Keratinocyte (primary cell): ENCODE data around the gene GRIK4. TPM values are rescaled to one million over a fixed set of nuclear protein-coding genes. Genes with fewer than 3 reads are reported as not detected.

Experiments
- DNase-seq: peaks from one replicate; pipeline ENCODE4 v3.0.0-alpha.2; 2011; ENCODE audit warnings: low read depth, missing footprints, low spot score
- FAIRE-seq: peaks from 2 replicates; lab custom pipeline; 2011; peaks lifted over from hg19 to GRCh38; lab: Jason Lieb, UNC
- H2AFZ ChIP-seq: 2 replicates; pipeline ENCODE4 v1.6.0; 2012; ENCODE audit warnings: low read length, control low read depth, inconsistent platforms; ENCODE audit not compliant: control insufficient read depth
- H3K27ac ChIP-seq: 2 replicates; pipeline ENCODE4 v1.5.1; 2011; ENCODE audit warnings: low read length; ENCODE audit not compliant: control insufficient read depth, insufficient read depth
- H3K27me3 ChIP-seq: 3 replicates; pipeline ENCODE4 v1.6.0; 2011; ENCODE audit warnings: low read length; ENCODE audit not compliant: control insufficient read depth, insufficient read depth; ENCODE audit errors: extremely low read depth
- H3K36me3 ChIP-seq, 2 experiments: 2 replicates in 1 of 2; 3 replicates in 1 of 2; pipeline ENCODE4 v1.5.1; 2011; ENCODE audit warnings: low read length in 2 of 2, mild to moderate bottlenecking in 1 of 2; ENCODE audit not compliant: control insufficient read depth in 2 of 2, insufficient read depth in 2 of 2; ENCODE audit errors: extremely low read depth in 1 of 2
- H3K4me1 ChIP-seq: 3 replicates; pipeline ENCODE4 v1.5.1; 2011; ENCODE audit warnings: low read length; ENCODE audit not compliant: control insufficient read depth, insufficient read depth; ENCODE audit errors: extremely low read depth
- H3K4me2 ChIP-seq: 3 replicates; pipeline ENCODE4 v1.6.0; 2011; ENCODE audit warnings: low read depth, low read length; ENCODE audit not compliant: control insufficient read depth, insufficient read depth; ENCODE audit errors: extremely low read depth
- H3K4me3 ChIP-seq, 3 experiments: fragments of 200-600 bp in 1 of 3; sonication (generic) in 1 of 3; 2 replicates in 2 of 3; 3 replicates in 1 of 3; pipeline ENCODE4 v1.5.1; 2011 to 2016; ENCODE audit warnings: low read length in 3 of 3, mild to moderate bottlenecking in 3 of 3, control low read depth in 2 of 3, inconsistent platforms in 1 of 3, low read depth in 1 of 3, mixed read lengths in 1 of 3, mixed run types in 1 of 3, moderate library complexity in 1 of 3; ENCODE audit not compliant: control insufficient read depth in 2 of 3, insufficient read depth in 2 of 3; ENCODE audit errors: extremely low read depth in 1 of 3
- H3K79me2 ChIP-seq: 2 replicates; pipeline ENCODE4 v1.6.0; 2012; ENCODE audit warnings: low read length; ENCODE audit not compliant: control insufficient read depth, insufficient read depth
- H3K9ac ChIP-seq: 3 replicates; pipeline ENCODE4 v1.6.0; 2011; ENCODE audit warnings: low read length; ENCODE audit not compliant: control insufficient read depth, insufficient read depth; ENCODE audit errors: extremely low read depth
- H3K9me1 ChIP-seq: 3 replicates; pipeline ENCODE4 v1.6.0; 2011; ENCODE audit warnings: low read length; ENCODE audit not compliant: control insufficient read depth, insufficient read depth; ENCODE audit errors: extremely low read depth
- H3K9me3 ChIP-seq: 2 replicates; pipeline ENCODE4 v1.5.1; 2012; ENCODE audit warnings: low read depth, low read length; ENCODE audit not compliant: control insufficient read depth
- H4K20me1 ChIP-seq: 3 replicates; pipeline ENCODE4 v1.6.0; 2011; ENCODE audit warnings: low read length; ENCODE audit not compliant: control insufficient read depth, insufficient read depth; ENCODE audit errors: extremely low read depth
- CTCF ChIP-seq, 3 experiments: IDR thresholded peaks in 1 of 3; conservative IDR thresholded peaks in 1 of 3; optimal IDR thresholded peaks in 1 of 3; 2 replicates in 2 of 3; 3 replicates in 1 of 3; pipeline versions ENCODE3 to v1.5.1; 2011; ENCODE audit warnings: low read length in 3 of 3, mild to moderate bottlenecking in 3 of 3, moderate library complexity in 2 of 3, control low read depth in 1 of 3, inconsistent platforms in 1 of 3; ENCODE audit not compliant: insufficient read depth in 2 of 3; ENCODE audit errors: extremely low read depth in 1 of 3
- EZH2 ChIP-seq: IDR thresholded peaks from one replicate; pipeline ENCODE4 v1.6.1; 2012; ENCODE audit warnings: inconsistent platforms, mild to moderate bottlenecking, low read length, moderate library complexity
- dilution Hi-C: fragments of 300-500 bp; cut with MboI; formaldehyde crosslinking; loops from one replicate; pipeline ENCODE4 v1.7.0; 2020; ENCODE audit warnings: low sequenced_read_pairs; ENCODE audit not compliant: extremely low pct_ligation_motif_present
- polyA plus RNA-seq, 5 experiments: library from polyadenylated mRNA; depleted of rRNA in 3 of 5; stranded (reverse) in 3 of 5; stranded (forward) in 1 of 5; unstranded in 1 of 5; fragments of >200 nt; gene quantifications; 1 replicate in 1 of 5; 2 replicates in 3 of 5; 3 replicates in 1 of 5; pipeline versions ENCODE4 v1.2.1 to v1.2.3, GENCODE V29; 2011 to 2012; ENCODE audit warnings: missing spikeins in 2 of 5, low read depth in 1 of 5, low replicate concordance in 1 of 5

GRIK4 gene
- polyA plus RNA-seq, 1 donor (not counting 4 experiments of a cell fraction or from before 2014, with no cell fraction given), result not detected

GRCh38 chr11:120929664-120930154, 418.2 kb downstream of the GRIK4 start:
- no peak overlapping the region for H3K27ac ChIP-seq
- H3K4me2 ChIP-seq, result no peak overlapping the region
- H4K20me1 ChIP-seq, result no peaks in the 10 kb centered on the region
- no peaks in the 10 kb centered on the region for H3K36me3 ChIP-seq
- no peak overlapping the region for H3K9ac ChIP-seq
- no peak overlapping the region for H3K4me3 ChIP-seq
- H3K79me2 ChIP-seq, result no peaks in the 10 kb centered on the region
- TF ChIP-seq EZH2 (no peak), CTCF (optimal IDR thresholded peaks at IDR 0.05 in 1 of 3, IDR thresholded peaks at IDR 0.05 in 1 of 3, conservative IDR thresholded peaks at IDR 0.05 in 1 of 3; ENCODE audit: extremely low read depth in 1 of 3, insufficient read depth in 2 of 3, low read length in 3 of 3) (peak; percentile 68 to 81 (median 81))
- no peak overlapping the region for H2AFZ ChIP-seq
- H3K9me1 ChIP-seq, result no peaks in the 10 kb centered on the region
- no peaks in the 10 kb centered on the region for H3K4me1 ChIP-seq
- dilution Hi-C loops, result loop anchor here (25.0 kb wide), 1 partner anchor 417 kb away; the partner anchor contains the start of gene GRIK4
- DNase-seq, result peak; percentile 32
- no peaks in the 10 kb centered on the region for H3K27me3 ChIP-seq
- no peak for FAIRE-seq
- no peaks in the 10 kb centered on the region for H3K9me3 ChIP-seq

- Histone ChIP-seq H2AFZ (no peak overlapping the region), H3K4me1 (no peaks in the 10 kb centered on the region), H3K4me3 (no peak overlapping the region), H3K9ac (no peak overlapping the region), H3K27me3 (no peaks in the 10 kb centered on the region), H3K9me3 (no peaks in the 10 kb centered on the region), H3K27ac (no peak overlapping the region), H3K36me3 (no peaks in the 10 kb centered on the region), H3K79me2 (no peaks in the 10 kb centered on the region), H4K20me1 (no peaks in the 10 kb centered on the region), H3K4me2 (no peak overlapping the region), H3K9me1 (no peaks in the 10 kb centered on the region)
- TF ChIP-seq CTCF (optimal IDR thresholded peaks at IDR 0.05 in 1 of 3, IDR thresholded peaks at IDR 0.05 in 1 of 3, conservative IDR thresholded peaks at IDR 0.05 in 1 of 3; ENCODE audit: extremely low read depth in 1 of 3, insufficient read depth in 2 of 3, low read length in 3 of 3) (peak in 2 of 3 experiments; percentile 12 to 27), EZH2 (no peak)
- DNase-seq (no peak), FAIRE-seq (no peak)
- dilution Hi-C loops, result loop anchor here (25.0 kb wide), 1 partner anchor 419 kb away; the partner anchor contains the start of gene GRIK4
These were observed 419.7 kb downstream of the GRIK4 start for GRCh38 chr11:120931057-120931779.
